Right lobe of liver (tissue), 6 donors: ENCODE data around the gene KCNK16. TPM values are rescaled to one million over a fixed set of nuclear protein-coding genes. Genes with fewer than 3 reads are reported as not detected.
A peak's percentile ranks its signal among the peaks of the same experiment; 100 is the strongest.

Experiments used
- ATAC-seq, 4 donors: fragments of 200-7000 bp; cut with Tn5 transposase; one replicate each; pipeline ENCODE4 v1.9.1; 2020; ENCODE audit warnings: mild to moderate bottlenecking in 4 of 4, moderate library complexity in 4 of 4
- DNase-seq, 3 donors: peaks; one replicate each; pipeline ENCODE4 v3.0.0-alpha.2; 2020
- H3K27ac ChIP-seq, 3 donors: fragments of 200-600 bp; one replicate each; pipeline ENCODE4 v1.8.0; 2022
- H3K27me3 ChIP-seq, 2 donors: fragments of 200-600 bp; one replicate each; pipeline ENCODE4 v1.8.0; 2022
- H3K36me3 ChIP-seq, 4 donors: fragments of 200-600 bp; sonication (generic) in 1 of 4; one replicate each; pipeline versions ENCODE4 v1.5.1 to v1.8.0; 2017 to 2022; ENCODE audit warnings: control low read depth in 1 of 4
- H3K4me1 ChIP-seq, 4 donors: fragments of 200-600 bp; sonication (generic) in 1 of 4; one replicate each; pipeline versions ENCODE4 v1.5.1 to v1.8.0; 2017 to 2022; ENCODE audit warnings: control low read depth in 1 of 4
- H3K4me3 ChIP-seq, 3 donors: fragments of 200-600 bp; one replicate each; pipeline ENCODE4 v1.8.0; 2022
- H3K9me3 ChIP-seq, 4 donors: fragments of 200-600 bp; sonication (generic) in 1 of 4; one replicate each; pipeline versions ENCODE4 v1.5.1 to v1.8.0; 2017 to 2022; ENCODE audit warnings: control low read depth in 1 of 4
- POLR2A ChIP-seq: fragments of 450-650 bp; IDR thresholded peaks from one replicate; pipeline ENCODE4 v1.6.1; 2017; ENCODE audit warnings: antibody characterized with exemption, mild to moderate bottlenecking
- WGBS: methylation state at CpG from one replicate; pipeline ENCODE4 v1.1.6; 2018; ENCODE audit warnings: low coverage, low lambda C conversion rate; ENCODE audit not compliant: insufficient coverage; ENCODE audit errors: missing lambda C conversion rate; 5-methylcytosine and 5-hydroxymethylcytosine counted together
- intact Hi-C, 2 donors: fragments of 100-400 bp; cut with DNase I; formaldehyde crosslinking; loops; one replicate each; pipeline versions ENCODE4 v1.11.2 to v1.14.1; 2022
- total RNA-seq, 6 experiments: library from RNA; depleted of rRNA in 2 of 6; stranded (reverse); fragments of >200 nt in 2 of 6; fragmentation: NEBNext Ultra II Directional in 3 of 6; extraction: Animal tissue kit (Norgen Biotek cat#: 25700) in 3 of 6; gene quantifications; one replicate each; pipeline versions ENCODE4 v1.1.0 to v1.2.4, GENCODE V29; 2016 to 2023
- TF ChIP-seq, protein P1 (sequence below), 4 donors: fragments of 200-600 bp in 3 of 4; fragments of 450-650 bp in 1 of 4; IDR thresholded peaks; one replicate each; pipeline versions ENCODE4 v1.5.1 to v1.8.0; 2016 to 2022; ENCODE audit warnings: antibody characterized with exemption in 4 of 4, mild to moderate bottlenecking in 2 of 4
- donor health status: DM: no; HTN: yes; CAD: no.
- donor health status: DM: no; HTN: no; CAD: no.
- donor health status: DM: no; HTN: no; CAD: no.
- donor health status: DM: no; HTN: yes; CAD: no.
- donor health status: DM: no; HTN: yes; CAD: no.

Gene KCNK16
- total RNA-seq, 6 experiments from 2014 or later = not detected

DNA sequence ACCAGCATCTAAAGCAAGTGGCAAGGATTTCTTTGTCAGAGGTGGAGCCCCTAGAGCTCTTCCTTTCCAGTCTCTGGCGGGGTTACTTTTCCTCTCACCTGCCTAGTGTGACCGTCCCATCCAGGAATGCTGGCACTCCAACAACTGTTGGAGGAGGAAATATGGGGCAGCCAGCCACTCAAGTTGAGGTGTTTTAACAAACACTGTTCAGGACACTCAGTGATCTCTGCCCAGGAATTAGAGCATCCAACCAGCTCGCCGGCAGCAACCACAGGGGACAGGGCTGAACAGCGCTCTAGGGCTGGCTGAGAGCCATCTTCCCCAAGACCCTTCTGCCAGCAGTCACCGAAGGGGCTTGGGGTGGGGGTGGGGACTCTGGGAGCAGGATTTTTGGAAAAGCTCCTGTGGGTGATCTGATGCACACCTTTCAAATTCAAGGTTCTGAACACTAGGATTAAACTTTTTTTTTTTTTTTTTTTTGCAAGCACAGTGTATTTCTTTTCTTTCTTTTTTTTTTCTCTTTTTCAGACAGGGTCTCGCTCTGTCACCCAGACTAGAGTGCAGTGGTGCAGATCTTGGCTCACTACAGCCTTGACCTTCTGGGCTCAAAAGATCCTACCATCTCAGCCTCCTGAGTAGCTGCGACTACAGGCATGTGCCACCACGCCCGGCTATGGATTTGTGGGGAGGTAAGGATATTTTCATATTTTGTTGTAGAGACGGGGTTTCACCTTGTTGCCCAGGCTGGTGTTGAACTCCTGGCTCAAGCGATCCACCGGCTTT is 28.4 kb upstream of the KCNK16 start:
- H3K4me3 ChIP-seq = no peak overlapping the region
- H3K36me3 ChIP-seq = no peaks in the 10 kb centered on the region
- TF ChIP-seq, protein P1, sequence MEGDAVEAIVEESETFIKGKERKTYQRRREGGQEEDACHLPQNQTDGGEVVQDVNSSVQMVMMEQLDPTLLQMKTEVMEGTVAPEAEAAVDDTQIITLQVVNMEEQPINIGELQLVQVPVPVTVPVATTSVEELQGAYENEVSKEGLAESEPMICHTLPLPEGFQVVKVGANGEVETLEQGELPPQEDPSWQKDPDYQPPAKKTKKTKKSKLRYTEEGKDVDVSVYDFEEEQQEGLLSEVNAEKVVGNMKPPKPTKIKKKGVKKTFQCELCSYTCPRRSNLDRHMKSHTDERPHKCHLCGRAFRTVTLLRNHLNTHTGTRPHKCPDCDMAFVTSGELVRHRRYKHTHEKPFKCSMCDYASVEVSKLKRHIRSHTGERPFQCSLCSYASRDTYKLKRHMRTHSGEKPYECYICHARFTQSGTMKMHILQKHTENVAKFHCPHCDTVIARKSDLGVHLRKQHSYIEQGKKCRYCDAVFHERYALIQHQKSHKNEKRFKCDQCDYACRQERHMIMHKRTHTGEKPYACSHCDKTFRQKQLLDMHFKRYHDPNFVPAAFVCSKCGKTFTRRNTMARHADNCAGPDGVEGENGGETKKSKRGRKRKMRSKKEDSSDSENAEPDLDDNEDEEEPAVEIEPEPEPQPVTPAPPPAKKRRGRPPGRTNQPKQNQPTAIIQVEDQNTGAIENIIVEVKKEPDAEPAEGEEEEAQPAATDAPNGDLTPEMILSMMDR (IDR thresholded peaks at IDR 0.05) = no peak
- no peak for TF ChIP-seq POLR2A
- ATAC-seq = no peak
- H3K27me3 ChIP-seq = no peaks in the 10 kb centered on the region
- 81% methylated on average over 7 of the region's 13 CpGs for WGBS
- DNase-seq = no peak
- H3K4me1 ChIP-seq = peaks cover 0 to 4% (median 0%) of the 10 kb centered on the region in 4 donors
- H3K27ac ChIP-seq = no peak overlapping the region
- H3K9me3 ChIP-seq = no peaks in the 10 kb centered on the region
- intact Hi-C loops = no loop called here

DNA sequence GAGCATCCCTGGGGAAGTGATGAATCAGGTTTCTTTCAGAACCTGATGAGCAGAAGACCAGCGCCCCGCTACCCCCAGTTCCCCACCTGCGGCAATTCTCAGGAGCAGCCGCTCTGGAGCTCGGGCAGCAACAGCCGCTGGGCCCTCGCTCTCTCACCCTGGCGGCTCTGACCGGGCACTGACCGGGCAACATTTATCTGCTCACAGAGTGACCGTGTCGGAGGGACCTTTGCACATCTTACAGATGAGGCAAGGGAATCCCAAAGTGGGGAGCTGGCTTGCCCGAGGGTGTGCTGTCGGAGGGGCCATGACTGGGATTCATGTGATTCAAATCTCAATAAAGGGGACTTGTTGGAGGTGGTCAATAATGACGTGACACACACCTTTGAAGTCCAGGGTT is 26.2 kb upstream of the KCNK16 start:
- Histone ChIP-seq H3K27ac (no peak overlapping the region), H3K27me3 (no peaks in the 10 kb centered on the region), H3K9me3 (no peaks in the 10 kb centered on the region), H3K36me3 (no peaks in the 10 kb centered on the region), H3K4me3 (no peak overlapping the region), H3K4me1 (no peaks in the 10 kb centered on the region)
- 87% methylated on average over 12 of the region's 15 CpGs for WGBS
- ATAC-seq = no peak
- no peak for TF ChIP-seq POLR2A
- TF ChIP-seq, protein P1 (IDR thresholded peaks at IDR 0.05) = no peak
- DNase-seq = no peak
- intact Hi-C loops = no loop called here

DNA sequence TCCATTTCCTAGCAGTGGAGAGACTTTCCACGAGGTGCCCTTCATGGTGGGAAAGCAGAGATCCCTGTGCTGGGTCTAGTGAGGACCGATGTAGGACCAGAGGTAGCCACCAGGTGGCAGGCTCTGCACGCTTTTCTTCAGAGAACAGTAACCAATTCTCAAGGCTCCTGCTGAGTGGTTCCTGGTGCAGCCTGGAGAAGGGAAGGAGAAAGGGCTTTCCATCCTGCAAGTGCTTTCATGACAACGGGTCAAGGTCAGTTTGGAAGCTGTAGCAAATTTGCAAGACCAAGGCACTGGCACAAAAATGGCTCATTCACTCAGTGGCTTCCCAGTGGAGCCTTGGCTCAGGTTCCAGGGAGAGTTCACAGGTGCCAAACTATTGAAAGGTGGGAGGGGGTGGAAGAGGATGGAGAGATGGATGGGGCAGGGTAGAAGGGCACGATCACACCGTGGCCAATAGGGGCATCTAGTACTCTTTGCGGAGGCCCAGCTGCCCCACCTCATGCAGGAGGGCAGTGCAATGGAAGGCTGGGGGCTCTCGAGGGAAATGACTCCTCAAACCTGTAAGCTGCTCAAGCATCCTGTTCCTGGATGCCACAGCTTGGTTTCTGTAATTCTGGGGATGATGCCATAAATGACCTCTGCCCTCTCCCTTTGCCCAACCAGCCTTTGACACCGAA is 25.5 kb upstream of the KCNK16 start:
- TF ChIP-seq, protein P1 (IDR thresholded peaks at IDR 0.05) = peak; percentile 77 to 92 (median 86)
- no peak for TF ChIP-seq POLR2A
- intact Hi-C loops = no loop called here
- no peak overlapping the region for H3K27ac ChIP-seq
- ATAC-seq (peak; percentile 78 to 93 (median 88)), DNase-seq (peak; percentile 52 to 67 (median 66))
- no peaks in the 10 kb centered on the region for H3K27me3 ChIP-seq
- WGBS = 31% methylated on average over 3 of the region's 9 CpGs
- no peak overlapping the region for H3K4me3 ChIP-seq
- H3K9me3 ChIP-seq = no peaks in the 10 kb centered on the region
- H3K36me3 ChIP-seq = no peaks in the 10 kb centered on the region
- no peaks in the 10 kb centered on the region for H3K4me1 ChIP-seq

DNA sequence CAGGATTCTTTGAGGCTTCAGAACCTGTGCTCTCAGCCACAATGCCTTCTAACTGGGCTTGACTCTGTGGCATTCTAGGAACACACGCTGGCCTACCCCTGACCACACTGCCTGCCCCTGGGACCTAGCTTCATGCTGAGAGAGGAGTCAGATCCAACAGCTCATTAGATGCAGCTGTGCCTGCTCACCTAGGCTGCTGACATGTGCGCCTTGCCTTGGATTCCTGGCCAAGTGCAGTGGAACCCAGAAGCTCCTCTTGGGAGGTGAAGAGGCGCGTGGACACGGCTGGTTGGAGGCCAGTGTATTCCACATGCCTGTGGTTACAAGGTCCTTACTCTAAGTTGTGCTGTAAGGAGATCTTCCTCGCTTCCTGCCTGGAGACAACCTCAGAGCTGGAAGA is 24.7 kb upstream of the KCNK16 start:
- Histone ChIP-seq H3K36me3 (no peaks in the 10 kb centered on the region), H3K27me3 (no peaks in the 10 kb centered on the region), H3K4me3 (no peak overlapping the region), H3K9me3 (no peaks in the 10 kb centered on the region), H3K27ac (no peak overlapping the region), H3K4me1 (no peaks in the 10 kb centered on the region)
- intact Hi-C loops = no loop called here
- ATAC-seq (no peak), DNase-seq (no peak)
- no CpG with 5 or more reads among the region's 6 CpGs for WGBS
- TF ChIP-seq, protein P1 (IDR thresholded peaks at IDR 0.05) = no peak
- no peak for TF ChIP-seq POLR2A
